ENCODE results near the gene CRABP2. TPM values are rescaled to one million over a fixed set of nuclear protein-coding genes. Genes with fewer than 3 reads are reported as not detected.

CRABP2 gene
- total RNA-seq, 2 donors from 2014 or later: 0.67 to 2.5 TPM

DNA sequence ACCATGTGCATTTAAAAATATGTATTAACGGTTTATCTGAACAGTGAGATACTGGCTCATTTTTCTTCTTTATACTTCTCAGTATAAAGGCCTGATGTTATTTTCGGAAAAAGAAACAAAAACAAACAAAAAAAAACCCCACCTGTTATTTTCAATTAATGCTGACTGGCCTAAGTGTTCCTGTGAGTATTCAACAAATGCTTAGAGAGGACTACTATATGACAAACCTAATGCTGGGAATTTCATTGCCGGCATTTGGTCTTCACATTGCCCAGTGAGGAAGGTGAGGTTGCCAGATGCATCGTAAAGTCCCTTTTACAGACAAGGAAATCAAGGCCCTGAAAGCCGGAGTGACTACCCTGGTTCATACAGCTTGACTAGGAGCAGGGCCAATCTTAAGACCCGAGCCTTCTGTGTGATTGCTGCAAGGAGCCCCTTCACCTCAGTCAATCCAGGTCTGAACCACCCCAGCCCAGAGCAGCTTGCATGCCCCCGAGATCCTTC is 34.9 kb upstream of the CRABP2 start:
- Histone ChIP-seq H3K9me3 (no peaks in the 10 kb centered on the region), H3K4me1 (peaks cover 0 to 31% of the 10 kb centered on the region in 2 donors), H3K4me3 (peak overlapping the region; percentile 70 to 81), H3K27me3 (no peaks in the 10 kb centered on the region), H3K36me3 (peaks cover 44% of the 10 kb centered on the region), H3K27ac (peak overlapping the region; percentile 78 to 83)
- TF ChIP-seq, protein P1, sequence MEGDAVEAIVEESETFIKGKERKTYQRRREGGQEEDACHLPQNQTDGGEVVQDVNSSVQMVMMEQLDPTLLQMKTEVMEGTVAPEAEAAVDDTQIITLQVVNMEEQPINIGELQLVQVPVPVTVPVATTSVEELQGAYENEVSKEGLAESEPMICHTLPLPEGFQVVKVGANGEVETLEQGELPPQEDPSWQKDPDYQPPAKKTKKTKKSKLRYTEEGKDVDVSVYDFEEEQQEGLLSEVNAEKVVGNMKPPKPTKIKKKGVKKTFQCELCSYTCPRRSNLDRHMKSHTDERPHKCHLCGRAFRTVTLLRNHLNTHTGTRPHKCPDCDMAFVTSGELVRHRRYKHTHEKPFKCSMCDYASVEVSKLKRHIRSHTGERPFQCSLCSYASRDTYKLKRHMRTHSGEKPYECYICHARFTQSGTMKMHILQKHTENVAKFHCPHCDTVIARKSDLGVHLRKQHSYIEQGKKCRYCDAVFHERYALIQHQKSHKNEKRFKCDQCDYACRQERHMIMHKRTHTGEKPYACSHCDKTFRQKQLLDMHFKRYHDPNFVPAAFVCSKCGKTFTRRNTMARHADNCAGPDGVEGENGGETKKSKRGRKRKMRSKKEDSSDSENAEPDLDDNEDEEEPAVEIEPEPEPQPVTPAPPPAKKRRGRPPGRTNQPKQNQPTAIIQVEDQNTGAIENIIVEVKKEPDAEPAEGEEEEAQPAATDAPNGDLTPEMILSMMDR (IDR thresholded peaks at IDR 0.05): no peak
- DNase-seq (ENCODE audit: low spot score): no peak

DNA sequence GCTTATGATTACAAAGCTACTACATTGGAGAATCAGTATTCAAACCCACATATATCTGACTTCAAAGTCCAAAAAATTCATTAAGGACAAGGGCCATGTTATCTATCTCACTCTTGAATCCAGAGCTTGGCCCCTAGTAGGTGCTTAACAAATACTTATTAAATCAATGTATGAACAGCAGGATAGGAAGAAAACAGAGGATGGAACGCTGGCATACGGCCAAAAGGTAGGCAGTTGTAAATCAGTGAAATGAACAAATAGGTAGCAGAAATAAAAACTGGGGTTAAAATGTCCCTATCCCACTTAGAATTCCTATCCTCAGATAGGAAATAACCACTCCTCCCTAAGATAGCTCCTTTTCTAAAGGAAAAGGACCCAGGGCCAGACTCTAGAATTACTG is 33.5 kb upstream of the CRABP2 start:
- peaks cover 0 to 17% of the 10 kb centered on the region in 2 donors for H3K4me1 ChIP-seq
- H3K4me3 ChIP-seq: no peak overlapping the region
- H3K27me3 ChIP-seq: no peaks in the 10 kb centered on the region
- H3K36me3 ChIP-seq: peaks cover 35% of the 10 kb centered on the region
- H3K27ac ChIP-seq: no peak overlapping the region
- TF ChIP-seq, protein P1 (IDR thresholded peaks at IDR 0.05): no peak
- DNase-seq (ENCODE audit: low spot score): no peak
- H3K9me3 ChIP-seq: no peaks in the 10 kb centered on the region

DNA sequence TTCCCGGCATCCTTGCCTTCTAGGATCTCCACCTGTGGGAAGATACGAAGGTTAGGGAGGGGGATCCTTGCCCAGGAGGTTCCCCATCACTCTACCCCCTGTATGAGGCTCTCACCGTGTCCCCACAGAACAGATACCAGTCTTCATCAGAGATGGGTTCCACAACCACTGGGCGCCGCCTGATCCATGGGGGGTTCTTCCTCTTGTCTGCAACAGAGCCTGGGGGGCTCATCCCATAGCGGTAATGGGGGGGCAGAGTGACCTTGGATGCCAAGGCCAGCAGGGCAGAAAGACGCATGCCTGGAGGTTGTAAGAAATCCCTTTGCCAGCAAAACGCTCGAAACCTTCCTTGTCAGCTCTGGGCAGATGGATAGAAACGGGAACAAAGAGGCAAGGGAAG is 33.0 kb upstream of the CRABP2 start:
- H3K4me1 ChIP-seq: peaks cover 0 to 16% of the 10 kb centered on the region in 2 donors
- H3K27ac ChIP-seq: no peak overlapping the region
- no peak overlapping the region for H3K4me3 ChIP-seq
- DNase-seq (ENCODE audit: low spot score): no peak
- H3K27me3 ChIP-seq: no peaks in the 10 kb centered on the region
- TF ChIP-seq, protein P1 (IDR thresholded peaks at IDR 0.05): no peak
- H3K9me3 ChIP-seq: no peaks in the 10 kb centered on the region
- H3K36me3 ChIP-seq: peaks cover 34% of the 10 kb centered on the region

DNA sequence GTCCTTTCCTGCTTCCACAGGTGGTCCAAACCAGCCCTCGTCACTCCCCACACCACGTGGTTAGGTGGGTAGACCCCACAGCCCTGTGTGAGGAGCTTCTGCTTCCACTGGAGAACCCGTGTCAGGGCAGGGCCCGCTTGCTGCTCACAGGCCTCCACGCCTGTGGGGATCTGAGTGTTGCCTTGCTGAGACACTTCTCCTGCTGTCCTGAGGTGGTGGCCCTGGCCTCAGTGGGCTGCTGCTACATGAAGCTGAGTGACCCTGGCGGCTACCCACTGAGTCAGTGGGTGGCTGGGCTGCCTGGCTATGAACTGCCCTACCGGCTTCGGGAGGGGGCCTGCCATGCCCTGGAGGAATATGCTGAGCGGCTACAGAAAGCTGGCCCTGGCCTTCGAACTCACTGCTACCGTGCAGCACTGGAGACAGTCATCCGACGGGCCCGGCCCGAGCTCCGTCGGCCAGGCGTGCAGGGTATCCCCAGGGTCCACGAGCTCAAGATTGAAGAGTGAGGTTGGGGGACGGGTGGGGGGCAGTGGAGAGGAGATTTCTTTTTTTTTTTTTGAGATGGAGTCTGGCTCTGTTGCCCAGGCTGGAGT is 28.7 kb upstream of the CRABP2 start:
- Histone ChIP-seq H3K27ac (no peak overlapping the region), H3K4me1 (peaks cover 0 to 6% of the 10 kb centered on the region in 2 donors), H3K27me3 (no peaks in the 10 kb centered on the region), H3K4me3 (no peak overlapping the region), H3K9me3 (no peaks in the 10 kb centered on the region), H3K36me3 (peaks cover 19% of the 10 kb centered on the region)
- TF ChIP-seq, protein P1 (IDR thresholded peaks at IDR 0.05): no peak
- DNase-seq (ENCODE audit: low spot score): no peak

DNA sequence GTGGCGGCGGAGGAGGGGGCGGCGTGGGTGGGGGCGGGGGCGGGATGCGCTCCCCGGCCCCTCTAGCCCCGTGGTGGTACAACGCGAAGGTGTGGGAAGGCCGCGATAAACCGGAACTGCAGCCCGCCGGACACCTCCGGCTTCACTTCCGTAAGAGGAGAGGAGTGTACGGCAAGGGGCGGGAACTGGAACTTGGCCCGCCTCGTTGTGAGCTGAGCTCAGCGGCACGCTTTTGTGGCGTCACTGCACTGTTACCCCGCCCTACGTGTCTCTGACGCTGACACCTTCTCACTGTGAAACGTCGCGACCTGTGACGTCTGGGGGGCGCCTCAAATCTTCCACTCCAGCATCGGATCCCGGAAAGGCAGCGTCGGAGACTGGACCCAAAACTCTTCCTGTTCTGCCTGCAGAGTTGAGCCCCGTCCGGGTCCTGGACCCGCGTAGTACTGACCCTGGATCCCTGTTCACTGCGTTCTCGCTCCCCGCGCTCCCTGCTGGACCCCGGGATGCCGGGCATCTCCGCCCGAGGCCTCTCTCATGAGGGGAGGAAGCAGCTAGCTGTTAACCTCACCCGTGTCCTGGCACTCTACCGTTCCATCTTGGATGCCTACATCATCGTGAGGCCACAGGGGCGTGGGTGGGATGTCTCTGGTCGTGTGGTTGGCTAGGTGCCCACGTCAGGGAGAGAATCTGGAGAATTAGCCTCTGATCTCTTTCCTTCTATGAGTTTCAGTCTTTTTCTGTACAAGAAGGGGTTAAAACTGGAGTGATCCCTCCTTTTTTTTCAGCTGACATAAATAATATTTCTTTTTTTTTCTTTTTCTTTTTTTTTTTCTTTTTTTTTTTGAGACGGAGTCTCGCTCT is 23.4 kb upstream of the CRABP2 start, which contains the start of gene ISG20L2:
ISG20L2 (minus strand) TSS at position 168 of the 864 bp plus-strand sequence. CDS start 1,114 bp downstream, outside the sequence.
- Histone ChIP-seq H3K27ac (peak within 1 kb of the TSS; percentile 98 to 99), H3K36me3 (peaks cover 21% of the 10 kb centered on the region), H3K4me1 (peaks cover 0 to 43% of the 10 kb centered on the region in 2 donors), H3K9me3 (no peaks in the 10 kb centered on the region), H3K4me3 (peak within 1 kb of the TSS; percentile 64 to 87), H3K27me3 (no peaks in the 10 kb centered on the region)
- TF ChIP-seq, protein P1 (IDR thresholded peaks at IDR 0.05): no peak
- peak; percentile 99 for DNase-seq (ENCODE audit: low spot score)

Data from right atrium auricular region (tissue), 2 donors.